PC-9 (cell line): Measurements from ENCODE around the gene GSK3B. TPM values are rescaled to one million over a fixed set of nuclear protein-coding genes. Genes with fewer than 3 reads are reported as not detected.

Source experiments
- BruUV-seq: library from RNA; stranded (reverse); fragments of 400-500 nt; replicated peaks from 2 replicates; lab custom pipeline; 2021; lab: Mats Ljungman, UMichigan
- CTCF ChIA-PET: fragments of 300-600 bp; sonication (Branson Sonifier 250); formaldehyde crosslinking; loops from one replicate; lab custom pipeline; 2022; ENCODE audit warnings: antibody characterized with exemption; lab: Charles Lee
- POLR2A ChIA-PET: fragments of 300-600 bp; sonication (Branson Sonifier 250); formaldehyde crosslinking; loops from one replicate; lab custom pipeline; 2022; ENCODE audit warnings: antibody characterized with exemption; ENCODE audit not compliant: unreplicated experiment; lab: Charles Lee
- DNase-seq, 2 experiments: peaks; one replicate each; pipeline versions ENCODE4 v3.0.0 to v3.0.0-alpha.2; 2015 to 2022; ENCODE audit warnings: mixed read lengths in 1 of 2
- H2AFZ ChIP-seq: fragments of 200-600 bp; sonication (generic); 2 replicates; pipeline ENCODE4 v1.8.1; 2017; ENCODE audit warnings: antibody characterized with exemption
- H3F3A ChIP-seq: fragments of 200-600 bp; sonication (generic); 2 replicates; pipeline ENCODE4 v1.8.1; 2017; ENCODE audit warnings: antibody characterized with exemption, mild to moderate bottlenecking, low read depth; ENCODE audit not compliant: insufficient read depth
- H3K27ac ChIP-seq: fragments of 200-600 bp; sonication (generic); 2 replicates; pipeline ENCODE4 v1.6.1; 2016; ENCODE audit warnings: mixed run types
- H3K27me3 ChIP-seq: fragments of 200-600 bp; sonication (generic); 2 replicates; pipeline ENCODE4 v1.6.1; 2016; ENCODE audit warnings: low read depth, mixed run types; ENCODE audit not compliant: insufficient read depth
- H3K36me3 ChIP-seq: fragments of 200-600 bp; sonication (generic); 2 replicates; pipeline ENCODE4 v1.6.1; 2016; ENCODE audit warnings: low read depth, mixed run types
- H3K4me1 ChIP-seq: fragments of 200-600 bp; sonication (generic); replicated peaks from 2 replicates; pipeline ENCODE4 v1.6.1; 2016; ENCODE audit warnings: mixed run types; ENCODE audit not compliant: insufficient read depth
- H3K4me2 ChIP-seq: fragments of 200-600 bp; sonication (generic); 2 replicates; pipeline ENCODE4 v1.6.1; 2017; ENCODE audit warnings: mixed run types
- H3K4me3 ChIP-seq: fragments of 200-600 bp; sonication (generic); 2 replicates; pipeline ENCODE4 v1.6.1; 2016; ENCODE audit warnings: mixed run types
- H3K79me2 ChIP-seq: fragments of 200-600 bp; sonication (generic); 2 replicates; pipeline ENCODE4 v1.6.1; 2017; ENCODE audit warnings: low read depth, mixed run types
- H3K9me2 ChIP-seq: fragments of 200-600 bp; sonication (generic); 2 replicates; pipeline ENCODE4 v1.8.1; 2017; ENCODE audit warnings: mild to moderate bottlenecking; ENCODE audit not compliant: insufficient read depth
- H3K9me3 ChIP-seq: fragments of 200-600 bp; sonication (generic); 2 replicates; pipeline ENCODE4 v1.8.1; 2016; ENCODE audit warnings: low read depth; ENCODE audit not compliant: insufficient read depth
- H4K20me1 ChIP-seq: fragments of 200-600 bp; sonication (generic); 2 replicates; pipeline ENCODE4 v1.8.1; 2017; ENCODE audit not compliant: insufficient read depth
- EZH2 ChIP-seq: fragments of 200-600 bp; sonication (generic); IDR thresholded peaks from 2 replicates; pipeline ENCODE4 v1.8.0; 2017; ENCODE audit warnings: antibody characterized with exemption, low read depth
- intact Hi-C: fragments of 100-400 bp; cut with micrococcal nuclease; formaldehyde crosslinking; loops from one replicate; pipeline ENCODE4 v1.10.0; 2022; ENCODE audit not compliant: unreplicated experiment
- total RNA-seq: library from RNA; stranded (reverse); gene quantifications from 2 replicates; pipeline ENCODE4 v1.2.3, GENCODE V29; 2021
- TF ChIP-seq, protein P1 (sequence below): fragments of 200-600 bp; sonication (generic); conservative IDR thresholded peaks from 2 replicates; pipeline ENCODE4 v1.6.1; 2017; ENCODE audit warnings: mixed run types, antibody characterized with exemption, mild to moderate bottlenecking, moderate library complexity

Gene GSK3B
- total RNA-seq, 1 experiment from 2014 or later: 62.0 TPM

DNA sequence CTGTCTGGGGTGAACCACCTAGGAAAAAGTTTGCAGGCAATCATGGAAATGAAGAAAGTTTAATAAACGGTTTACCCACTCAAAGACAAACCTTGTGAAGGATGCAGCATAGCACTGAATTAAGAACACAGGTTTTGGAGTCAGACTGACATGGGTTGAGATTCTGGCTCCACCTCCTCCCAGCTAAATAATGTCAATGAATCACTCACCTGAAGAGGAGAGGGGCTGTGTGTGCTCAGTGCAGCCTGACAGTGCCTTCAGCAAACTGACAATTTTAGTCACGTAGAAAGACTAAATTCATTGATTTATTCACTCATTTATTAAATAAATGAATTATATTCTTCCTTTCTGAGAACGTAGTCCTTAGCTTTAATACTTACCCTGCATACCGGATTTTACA is 293.4 kb downstream of the GSK3B start:
- Histone ChIP-seq H3K27me3 (no peaks in the 10 kb centered on the region), H4K20me1 (no peaks in the 10 kb centered on the region), H3F3A (no peaks in the 10 kb centered on the region), H3K9me3 (no peaks in the 10 kb centered on the region), H3K27ac (no peak overlapping the region), H3K36me3 (no peaks in the 10 kb centered on the region), H3K79me2 (no peaks in the 10 kb centered on the region), H2AFZ (no peak overlapping the region), H3K4me3 (no peak overlapping the region), H3K4me2 (no peak overlapping the region), H3K9me2 (no peaks in the 10 kb centered on the region), H3K4me1 (peaks cover 8% of the 10 kb centered on the region)
- POLR2A ChIA-PET: no interaction called here
- no peak for DNase-seq
- CTCF ChIA-PET: no interaction called here
- TF ChIP-seq EZH2: no peak
- BruUV-seq: no TSS peak
- intact Hi-C loops: no loop called here

GRCh38 chr3:119796785-119797184 is 297.5 kb downstream of the GSK3B start:
- no peak for DNase-seq
- Histone ChIP-seq H3F3A (no peaks in the 10 kb centered on the region), H3K79me2 (no peaks in the 10 kb centered on the region), H3K4me3 (no peak overlapping the region), H3K4me2 (no peak overlapping the region), H3K9me3 (no peaks in the 10 kb centered on the region), H3K4me1 (peaks cover 21% of the 10 kb centered on the region), H4K20me1 (no peaks in the 10 kb centered on the region), H3K9me2 (no peaks in the 10 kb centered on the region), H2AFZ (no peak overlapping the region), H3K36me3 (no peaks in the 10 kb centered on the region), H3K27me3 (no peaks in the 10 kb centered on the region), H3K27ac (no peak overlapping the region)
- BruUV-seq: no TSS peak
- TF ChIP-seq, protein P1, sequence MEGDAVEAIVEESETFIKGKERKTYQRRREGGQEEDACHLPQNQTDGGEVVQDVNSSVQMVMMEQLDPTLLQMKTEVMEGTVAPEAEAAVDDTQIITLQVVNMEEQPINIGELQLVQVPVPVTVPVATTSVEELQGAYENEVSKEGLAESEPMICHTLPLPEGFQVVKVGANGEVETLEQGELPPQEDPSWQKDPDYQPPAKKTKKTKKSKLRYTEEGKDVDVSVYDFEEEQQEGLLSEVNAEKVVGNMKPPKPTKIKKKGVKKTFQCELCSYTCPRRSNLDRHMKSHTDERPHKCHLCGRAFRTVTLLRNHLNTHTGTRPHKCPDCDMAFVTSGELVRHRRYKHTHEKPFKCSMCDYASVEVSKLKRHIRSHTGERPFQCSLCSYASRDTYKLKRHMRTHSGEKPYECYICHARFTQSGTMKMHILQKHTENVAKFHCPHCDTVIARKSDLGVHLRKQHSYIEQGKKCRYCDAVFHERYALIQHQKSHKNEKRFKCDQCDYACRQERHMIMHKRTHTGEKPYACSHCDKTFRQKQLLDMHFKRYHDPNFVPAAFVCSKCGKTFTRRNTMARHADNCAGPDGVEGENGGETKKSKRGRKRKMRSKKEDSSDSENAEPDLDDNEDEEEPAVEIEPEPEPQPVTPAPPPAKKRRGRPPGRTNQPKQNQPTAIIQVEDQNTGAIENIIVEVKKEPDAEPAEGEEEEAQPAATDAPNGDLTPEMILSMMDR: no peak
- no peak for TF ChIP-seq EZH2
- CTCF ChIA-PET: no interaction called here
- intact Hi-C loops: no loop called here
- POLR2A ChIA-PET: no interaction called here

DNA sequence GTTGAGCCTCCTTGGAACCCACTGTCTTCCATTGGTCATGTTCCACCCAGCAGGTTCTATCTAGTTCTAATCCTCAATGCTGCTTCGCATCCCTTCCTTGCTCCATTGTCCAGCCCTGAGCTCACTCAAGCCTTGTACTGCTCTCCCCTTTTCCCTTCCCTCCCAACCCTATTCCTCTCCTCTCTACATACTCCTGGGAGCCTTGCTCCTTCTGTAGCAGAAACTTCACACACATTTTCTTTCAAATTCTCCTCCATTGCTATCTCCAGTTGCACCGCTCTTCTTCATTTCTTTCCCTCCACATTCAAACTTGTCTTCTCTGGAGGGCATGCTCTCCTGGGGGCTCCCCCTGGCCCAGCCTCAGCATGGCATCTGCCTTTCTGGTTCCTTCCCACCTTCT is 297.9 kb downstream of the GSK3B start:
- Histone ChIP-seq H3K79me2 (no peaks in the 10 kb centered on the region), H3K9me3 (no peaks in the 10 kb centered on the region), H3K4me3 (no peak overlapping the region), H3K36me3 (no peaks in the 10 kb centered on the region), H3K4me1 (peaks cover 21% of the 10 kb centered on the region), H2AFZ (no peak overlapping the region), H3K4me2 (no peak overlapping the region), H4K20me1 (no peaks in the 10 kb centered on the region), H3F3A (no peaks in the 10 kb centered on the region), H3K27ac (no peak overlapping the region), H3K9me2 (no peaks in the 10 kb centered on the region), H3K27me3 (no peaks in the 10 kb centered on the region)
- no peak for DNase-seq
- intact Hi-C loops: no loop called here
- no peak for TF ChIP-seq EZH2
- TF ChIP-seq, protein P1: no peak
- ChIA-PET CTCF (no interaction called here), POLR2A (no interaction called here)
- no TSS peak for BruUV-seq

- no peaks in the 10 kb centered on the region for H3F3A ChIP-seq
- TF ChIP-seq EZH2: no peak
- TF ChIP-seq, protein P1: no peak
- no peaks in the 10 kb centered on the region for H3K9me2 ChIP-seq
- H3K36me3 ChIP-seq: no peaks in the 10 kb centered on the region
- intact Hi-C loops: no loop called here
- ChIA-PET POLR2A (no interaction called here), CTCF (no interaction called here)
- H3K4me1 ChIP-seq: peaks cover 21% of the 10 kb centered on the region
- no peaks in the 10 kb centered on the region for H4K20me1 ChIP-seq
- DNase-seq: no peak
- no peaks in the 10 kb centered on the region for H3K27me3 ChIP-seq
- H3K27ac ChIP-seq: no peak overlapping the region
- no peak overlapping the region for H3K4me3 ChIP-seq
- H3K79me2 ChIP-seq: no peaks in the 10 kb centered on the region
- BruUV-seq: no TSS peak
- peak overlapping the region; percentile 62 for H3K4me2 ChIP-seq
- 0 out of 2 replicates have a peak overlapping the region, but pooled peaks have one; percentile 29 for H2AFZ ChIP-seq
- H3K9me3 ChIP-seq: peaks cover under 1% of the 10 kb centered on the region; the same call in 1 of the 2 replicates
These were observed 298.4 kb downstream of the GSK3B start for GRCh38 chr3:119795849-119796248.
